Mammary epithelial cell (primary cell): ENCODE results near the gene PCDHA1.

Experiments used
- EZH2 ChIP-seq: IDR thresholded peaks from 2 replicates; pipeline ENCODE4 v1.6.1; 2012; ENCODE audit warnings: low read length, inconsistent platforms, borderline replicate concordance
- TF ChIP-seq, protein P1 (sequence below), 2 donors: IDR thresholded peaks in 1 of 2; conservative IDR thresholded peaks in 1 of 2; 2 replicates each; pipeline ENCODE4 v1.5.1; 2011 to 2012; ENCODE audit warnings: inconsistent platforms in 2 of 2, low read length in 2 of 2, mild to moderate bottlenecking in 2 of 2, control low read depth in 1 of 2, low read depth in 1 of 2; ENCODE audit not compliant: insufficient read depth in 1 of 2; ENCODE audit errors: extremely low read depth in 1 of 2

GRCh38 chr5:140857177-140857986 lies 71.4 kb downstream of the PCDHA1 start:
- TF ChIP-seq, protein P1, sequence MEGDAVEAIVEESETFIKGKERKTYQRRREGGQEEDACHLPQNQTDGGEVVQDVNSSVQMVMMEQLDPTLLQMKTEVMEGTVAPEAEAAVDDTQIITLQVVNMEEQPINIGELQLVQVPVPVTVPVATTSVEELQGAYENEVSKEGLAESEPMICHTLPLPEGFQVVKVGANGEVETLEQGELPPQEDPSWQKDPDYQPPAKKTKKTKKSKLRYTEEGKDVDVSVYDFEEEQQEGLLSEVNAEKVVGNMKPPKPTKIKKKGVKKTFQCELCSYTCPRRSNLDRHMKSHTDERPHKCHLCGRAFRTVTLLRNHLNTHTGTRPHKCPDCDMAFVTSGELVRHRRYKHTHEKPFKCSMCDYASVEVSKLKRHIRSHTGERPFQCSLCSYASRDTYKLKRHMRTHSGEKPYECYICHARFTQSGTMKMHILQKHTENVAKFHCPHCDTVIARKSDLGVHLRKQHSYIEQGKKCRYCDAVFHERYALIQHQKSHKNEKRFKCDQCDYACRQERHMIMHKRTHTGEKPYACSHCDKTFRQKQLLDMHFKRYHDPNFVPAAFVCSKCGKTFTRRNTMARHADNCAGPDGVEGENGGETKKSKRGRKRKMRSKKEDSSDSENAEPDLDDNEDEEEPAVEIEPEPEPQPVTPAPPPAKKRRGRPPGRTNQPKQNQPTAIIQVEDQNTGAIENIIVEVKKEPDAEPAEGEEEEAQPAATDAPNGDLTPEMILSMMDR (conservative IDR thresholded peaks at IDR 0.05 in 1 of 2, IDR thresholded peaks at IDR 0.05 in 1 of 2; ENCODE audit: extremely low read depth in 1 of 2, insufficient read depth in 1 of 2, low read depth in 1 of 2, low read length in 2 of 2), result no peak
- TF ChIP-seq EZH2, result no peak
